Adipocyte (in vitro differentiated cells): ENCODE measurements around the gene TSHB.

Source experiments
- DNase-seq: peaks from one replicate; pipeline ENCODE4 v3.0.0-alpha.2; 2015; ENCODE audit warnings: low read depth
- H3K27me3 ChIP-seq: replicated peaks from 2 replicates; pipeline ENCODE4 v1.7.0; 2013; ENCODE audit warnings: mild to moderate bottlenecking, low read length, moderate library complexity; ENCODE audit not compliant: control insufficient read depth, insufficient read depth
- H3K36me3 ChIP-seq: 2 replicates; pipeline ENCODE4 v1.7.0; 2013; ENCODE audit warnings: low read length, mild to moderate bottlenecking, moderate library complexity; ENCODE audit not compliant: control insufficient read depth, insufficient read depth, severe bottlenecking
- H3K4me1 ChIP-seq: 2 replicates; pipeline ENCODE4 v1.7.0; 2013; ENCODE audit warnings: mild to moderate bottlenecking, low read length, moderate library complexity; ENCODE audit not compliant: control insufficient read depth, insufficient read depth
- H3K4me3 ChIP-seq: 2 replicates; pipeline ENCODE4 v1.7.0; 2013; ENCODE audit warnings: mild to moderate bottlenecking, low read length, moderate library complexity
- H3K9ac ChIP-seq: 2 replicates; pipeline ENCODE4 v1.7.0; 2013; ENCODE audit warnings: mild to moderate bottlenecking, low read length, moderate library complexity
- H3K9me3 ChIP-seq: 2 replicates; pipeline ENCODE4 v1.7.0; 2013; ENCODE audit warnings: mild to moderate bottlenecking, low read length, moderate library complexity; ENCODE audit not compliant: control insufficient read depth

The TSHB gene

DNA sequence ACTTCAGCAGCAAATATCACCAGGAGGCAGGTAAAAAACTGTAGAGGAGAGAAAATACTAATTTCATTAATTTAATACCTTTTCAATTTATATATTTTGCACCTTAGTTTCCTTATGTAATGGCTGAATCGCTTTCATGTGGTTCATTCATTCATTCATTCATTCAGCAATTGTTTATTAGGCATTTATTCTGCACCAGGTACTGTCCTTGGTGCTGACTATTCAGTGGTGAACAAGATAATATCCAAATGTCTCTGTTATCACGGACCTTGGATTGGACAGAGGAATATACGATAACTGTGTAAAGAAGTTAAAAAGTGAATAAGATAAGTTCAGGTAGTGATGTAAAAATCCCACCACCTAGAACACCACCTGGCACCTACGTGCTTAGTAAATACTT, 30.9 kb downstream of the TSHB start:
- Histone ChIP-seq H3K4me3 (no peak overlapping the region), H3K4me1 (peaks cover 15% of the 10 kb centered on the region)
- no peak for DNase-seq

DNA sequence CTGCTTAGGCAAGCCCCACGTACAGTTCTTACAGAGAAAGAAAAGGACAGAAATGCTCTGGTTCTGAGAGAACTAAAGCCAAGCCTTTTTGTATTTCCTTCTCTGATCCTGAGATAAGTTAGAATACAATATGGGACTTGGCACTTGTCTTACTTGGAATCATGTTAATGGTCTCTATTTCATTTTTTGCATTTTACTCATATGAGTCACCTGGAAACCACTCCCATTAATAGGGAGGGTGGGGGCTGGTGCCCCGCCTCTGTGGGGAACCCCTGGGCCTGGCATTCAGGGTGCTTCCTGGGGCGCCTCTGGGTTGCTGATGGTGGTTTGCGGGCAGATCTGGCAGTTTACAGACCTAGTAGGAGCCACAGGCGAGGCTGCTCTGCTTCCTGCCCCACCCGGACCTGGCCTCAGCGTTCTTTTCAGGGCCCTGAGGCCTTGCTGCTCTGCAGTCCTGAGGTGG, 32.9 kb downstream of the TSHB start:
- Histone ChIP-seq H3K36me3 (peaks cover 7% of the 10 kb centered on the region), H3K27me3 (no peaks in the 10 kb centered on the region), H3K4me1 (peaks cover 24% of the 10 kb centered on the region), H3K4me3 (no peak overlapping the region), H3K9me3 (no peaks in the 10 kb centered on the region), H3K9ac (no peak overlapping the region)
- DNase-seq = no peak

More for the DNA sequence above, 30.9 kb downstream of the TSHB start:
- H3K9ac ChIP-seq = no peak overlapping the region
- H3K36me3 ChIP-seq = peaks cover 7% of the 10 kb centered on the region
- H3K27me3 ChIP-seq = no peaks in the 10 kb centered on the region
- H3K9me3 ChIP-seq = no peaks in the 10 kb centered on the region

DNA sequence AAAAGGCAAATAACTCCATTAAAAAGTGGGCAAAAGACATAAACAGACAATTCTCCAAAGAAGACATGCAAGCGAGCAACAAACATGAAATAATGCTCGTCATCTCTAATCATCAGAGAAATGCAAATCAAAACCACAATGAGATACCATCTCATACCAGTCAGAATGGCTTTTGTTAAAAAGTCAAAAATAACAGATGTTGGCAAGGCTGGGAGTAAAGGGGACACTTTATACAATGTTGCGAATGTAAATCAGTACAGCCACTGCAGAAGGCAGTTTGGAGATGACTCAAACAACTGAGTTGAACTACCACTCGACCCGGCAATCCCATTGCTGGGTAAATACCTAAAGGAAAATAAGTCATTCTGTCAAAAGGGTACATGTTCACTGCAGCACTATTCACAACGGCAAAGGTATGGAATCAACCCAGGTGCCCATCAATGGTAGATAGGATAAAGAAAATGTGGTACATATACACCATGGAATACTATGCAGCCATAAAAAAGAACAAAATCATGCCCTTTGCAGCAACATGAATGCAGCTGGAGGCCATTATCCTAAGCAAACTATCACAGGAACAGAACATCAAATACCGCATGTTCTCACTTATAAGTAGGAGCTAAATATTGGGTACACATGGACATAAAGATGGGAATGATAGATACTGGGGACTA, 33.7 kb downstream of the TSHB start:
- no peak overlapping the region for H3K9ac ChIP-seq

DNA sequence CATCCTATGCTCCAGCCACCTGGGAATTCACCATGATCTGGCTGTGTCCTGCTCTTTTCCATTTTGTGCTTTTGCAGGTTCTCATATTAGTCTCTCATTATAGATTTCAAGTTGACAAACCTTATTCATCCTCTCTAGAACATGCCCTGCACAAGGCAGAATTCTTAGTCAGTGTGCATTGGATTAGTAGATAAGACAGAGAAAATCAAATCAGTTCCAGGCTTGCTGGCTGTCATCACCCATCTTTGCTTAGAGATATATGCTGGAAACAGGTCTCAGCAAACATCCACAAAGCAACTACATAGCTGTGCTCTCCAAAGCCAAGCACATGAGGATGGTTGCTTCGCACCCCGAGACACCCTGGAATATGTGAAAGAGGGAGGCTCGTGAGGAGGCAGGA, 34.8 kb downstream of the TSHB start:
- H3K4me3 ChIP-seq = no peak overlapping the region
- H3K36me3 ChIP-seq = no peaks in the 10 kb centered on the region
- H3K9ac ChIP-seq = no peak overlapping the region
- H3K9me3 ChIP-seq = no peaks in the 10 kb centered on the region
- no peaks in the 10 kb centered on the region for H3K27me3 ChIP-seq
- no peak for DNase-seq
- peaks cover 31% of the 10 kb centered on the region for H3K4me1 ChIP-seq

More for the DNA sequence above, 33.7 kb downstream of the TSHB start:
- H3K27me3 ChIP-seq = no peaks in the 10 kb centered on the region
- H3K9me3 ChIP-seq = no peaks in the 10 kb centered on the region
- no peak overlapping the region for H3K4me3 ChIP-seq
- H3K36me3 ChIP-seq = peaks cover 4% of the 10 kb centered on the region
- DNase-seq = no peak
- peaks cover 31% of the 10 kb centered on the region for H3K4me1 ChIP-seq

DNA sequence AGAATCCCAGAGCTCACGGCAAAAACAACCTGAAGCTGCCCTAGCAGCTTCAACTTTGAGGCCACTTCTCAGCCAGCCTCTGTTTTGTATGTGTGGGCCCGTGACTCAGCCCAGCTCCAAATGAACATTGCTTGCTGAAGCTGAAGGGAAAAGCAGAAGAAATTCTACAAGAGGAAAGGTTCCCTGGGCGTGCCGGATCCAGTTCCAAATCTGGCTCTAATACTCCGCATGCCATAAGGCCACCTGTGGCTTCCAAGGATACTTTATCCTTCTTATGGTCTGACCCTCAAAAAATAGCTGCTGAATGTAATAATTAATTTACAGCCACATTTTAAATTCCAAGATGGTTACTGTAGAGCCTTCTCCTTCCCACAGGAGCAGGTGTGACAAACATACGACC, 35.4 kb downstream of the TSHB start:
- DNase-seq = no peak

DNA sequence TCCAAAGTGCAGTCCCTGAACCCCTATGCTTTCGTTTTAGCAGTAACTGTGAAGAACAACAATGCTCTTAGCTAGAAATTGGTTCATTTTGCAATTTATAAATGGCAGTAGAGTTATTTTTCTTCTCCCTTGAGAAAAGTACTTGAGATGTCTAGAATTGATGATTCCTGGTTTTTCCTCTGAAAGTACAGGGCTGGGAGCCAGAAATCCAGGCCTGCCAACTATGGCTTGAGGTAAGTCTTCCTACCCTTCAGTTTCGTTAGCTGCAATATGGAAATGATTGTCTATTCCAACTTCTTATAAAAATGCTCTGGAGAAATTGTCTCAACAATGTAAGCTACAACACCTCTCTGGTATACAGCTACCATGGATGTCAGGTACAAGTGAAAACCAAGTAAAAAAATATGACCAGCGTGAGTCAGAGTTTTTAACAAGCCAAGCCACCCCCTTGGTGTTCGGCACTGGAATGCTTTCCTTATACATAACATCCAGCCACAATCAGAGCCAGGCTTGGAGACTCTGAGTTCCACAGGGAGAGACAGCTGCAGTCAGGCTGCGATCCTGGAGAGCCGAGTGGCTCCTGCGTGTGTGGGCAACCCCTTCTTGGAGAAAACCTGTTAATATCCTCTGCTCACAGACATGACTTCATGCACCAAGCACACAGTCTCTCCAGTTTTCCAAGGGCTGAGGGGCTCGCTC, 37.7 kb downstream of the TSHB start:
- no peaks in the 10 kb centered on the region for H3K36me3 ChIP-seq
- H3K9me3 ChIP-seq = no peaks in the 10 kb centered on the region
- H3K9ac ChIP-seq = peak overlapping the region; percentile 62
- H3K4me1 ChIP-seq = peaks cover 30% of the 10 kb centered on the region
- DNase-seq = peak; percentile 64
- H3K4me3 ChIP-seq = peak overlapping the region; percentile 69
- H3K27me3 ChIP-seq = no peaks in the 10 kb centered on the region

More for the DNA sequence above, 35.4 kb downstream of the TSHB start:
- no peaks in the 10 kb centered on the region for H3K9me3 ChIP-seq
- no peak overlapping the region for H3K9ac ChIP-seq
- H3K4me1 ChIP-seq = peaks cover 32% of the 10 kb centered on the region
- no peak overlapping the region for H3K4me3 ChIP-seq
- H3K36me3 ChIP-seq = no peaks in the 10 kb centered on the region
- H3K27me3 ChIP-seq = no peaks in the 10 kb centered on the region

DNA sequence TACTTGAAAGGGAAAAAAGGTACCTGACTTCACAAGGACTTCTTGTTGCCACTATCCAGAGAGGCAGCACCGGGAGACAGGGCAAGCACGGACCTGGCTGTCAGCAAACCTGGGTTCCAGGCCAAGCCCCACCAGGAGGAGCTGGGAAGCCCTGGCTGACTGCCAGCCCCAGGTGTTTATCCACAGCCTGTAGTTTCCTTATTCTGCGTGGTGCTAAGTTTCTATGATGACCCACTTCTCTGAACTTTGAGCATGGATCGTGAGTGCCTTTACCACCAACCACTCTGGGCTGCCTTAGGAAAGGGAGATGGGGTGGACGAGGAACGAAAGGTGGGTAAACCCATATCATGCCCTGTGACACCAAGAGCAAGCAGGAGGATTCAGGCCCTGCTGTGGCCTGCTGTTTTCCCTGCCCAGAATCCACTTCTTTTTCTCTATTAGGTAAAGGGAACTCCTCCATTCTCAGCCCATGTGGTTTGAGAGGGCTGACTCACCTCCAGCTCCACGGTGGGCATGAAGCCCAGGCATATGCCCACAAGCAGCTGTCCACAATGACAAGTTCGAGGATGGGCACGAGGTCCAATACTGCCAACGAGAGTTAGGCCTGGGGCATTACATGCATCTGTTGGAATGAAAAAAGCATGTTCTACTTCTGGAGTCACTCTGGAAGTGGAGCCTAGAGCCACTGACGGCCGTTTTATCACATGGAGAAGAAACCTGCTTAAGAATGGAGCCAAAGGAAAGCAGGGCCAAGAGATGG, 39.4 kb downstream of the TSHB start:
- no peak overlapping the region for H3K4me3 ChIP-seq
- DNase-seq = peak; percentile 55
- H3K4me1 ChIP-seq = peaks cover 24% of the 10 kb centered on the region
- H3K36me3 ChIP-seq = no peaks in the 10 kb centered on the region
- H3K27me3 ChIP-seq = no peaks in the 10 kb centered on the region
- H3K9ac ChIP-seq = no peak overlapping the region
- H3K9me3 ChIP-seq = no peaks in the 10 kb centered on the region

DNA sequence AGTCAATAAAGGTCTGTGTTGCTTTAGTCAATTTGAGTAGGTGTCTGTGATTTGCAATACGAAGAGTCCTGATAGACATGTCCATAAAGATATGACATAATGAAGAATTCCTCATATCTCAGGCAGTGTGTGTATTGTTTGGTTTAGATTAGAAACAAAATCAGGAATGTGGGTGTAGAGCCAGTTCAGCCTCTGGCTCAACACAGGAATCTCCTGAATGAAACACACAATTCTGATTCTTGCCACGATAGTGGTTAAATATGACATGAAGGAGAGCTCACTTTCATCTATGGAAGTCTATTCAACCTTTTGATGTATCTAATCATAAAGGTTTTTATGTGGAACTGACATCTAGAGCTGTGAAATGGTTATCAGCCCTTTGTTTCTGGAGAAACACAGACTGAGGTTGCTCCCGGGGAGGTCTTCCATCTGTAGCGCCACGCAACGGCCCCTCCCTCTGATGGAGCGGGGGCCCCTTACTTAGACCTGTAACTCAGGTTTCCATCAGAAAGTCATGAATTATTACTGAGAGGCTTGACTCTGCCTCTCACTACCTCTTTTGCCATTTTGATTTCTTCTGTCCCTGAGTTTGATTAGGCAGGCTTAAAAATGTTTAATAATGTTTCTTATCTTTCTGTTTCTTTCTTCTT, 40.2 kb downstream of the TSHB start:
- Histone ChIP-seq H3K9ac (no peak overlapping the region), H3K36me3 (no peaks in the 10 kb centered on the region), H3K9me3 (no peaks in the 10 kb centered on the region), H3K4me3 (no peak overlapping the region), H3K4me1 (peaks cover 25% of the 10 kb centered on the region), H3K27me3 (no peaks in the 10 kb centered on the region)
- DNase-seq = peak; percentile 58

DNA sequence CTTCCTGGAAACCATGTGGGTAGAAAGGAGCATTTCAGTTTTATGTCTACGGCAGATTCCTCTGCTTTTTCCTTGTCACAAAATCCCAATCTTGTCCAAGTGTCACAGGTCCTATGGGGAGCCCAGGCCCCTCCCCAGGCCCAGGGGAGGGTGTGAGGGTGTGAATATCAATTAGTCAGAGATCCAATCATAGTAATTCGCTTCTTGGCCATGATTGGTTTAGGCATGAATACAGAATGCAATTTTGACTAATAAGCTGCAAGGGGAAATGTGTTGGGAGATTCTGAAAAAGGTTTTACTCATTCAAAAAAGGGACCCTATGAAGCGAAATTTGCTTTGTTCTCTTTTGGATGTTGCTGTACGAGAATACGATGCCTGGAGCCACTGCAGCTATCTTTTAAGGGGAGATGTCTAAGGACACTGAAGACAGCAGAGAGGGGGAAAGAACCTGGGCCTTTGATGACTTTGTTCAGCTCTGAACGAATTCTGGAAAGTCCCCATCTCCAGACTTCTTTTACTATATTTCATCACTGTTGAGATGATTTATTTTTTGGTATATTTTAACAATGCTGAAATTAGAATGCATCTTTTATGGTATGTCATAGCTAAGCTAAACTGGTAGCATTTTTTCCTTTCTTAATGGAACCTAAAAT, 41.5 kb downstream of the TSHB start:
- DNase-seq = no peak
- Histone ChIP-seq H3K4me1 (peaks cover 33% of the 10 kb centered on the region), H3K27me3 (no peaks in the 10 kb centered on the region), H3K36me3 (no peaks in the 10 kb centered on the region), H3K9me3 (no peaks in the 10 kb centered on the region), H3K4me3 (no peak overlapping the region), H3K9ac (no peak overlapping the region)

DNA sequence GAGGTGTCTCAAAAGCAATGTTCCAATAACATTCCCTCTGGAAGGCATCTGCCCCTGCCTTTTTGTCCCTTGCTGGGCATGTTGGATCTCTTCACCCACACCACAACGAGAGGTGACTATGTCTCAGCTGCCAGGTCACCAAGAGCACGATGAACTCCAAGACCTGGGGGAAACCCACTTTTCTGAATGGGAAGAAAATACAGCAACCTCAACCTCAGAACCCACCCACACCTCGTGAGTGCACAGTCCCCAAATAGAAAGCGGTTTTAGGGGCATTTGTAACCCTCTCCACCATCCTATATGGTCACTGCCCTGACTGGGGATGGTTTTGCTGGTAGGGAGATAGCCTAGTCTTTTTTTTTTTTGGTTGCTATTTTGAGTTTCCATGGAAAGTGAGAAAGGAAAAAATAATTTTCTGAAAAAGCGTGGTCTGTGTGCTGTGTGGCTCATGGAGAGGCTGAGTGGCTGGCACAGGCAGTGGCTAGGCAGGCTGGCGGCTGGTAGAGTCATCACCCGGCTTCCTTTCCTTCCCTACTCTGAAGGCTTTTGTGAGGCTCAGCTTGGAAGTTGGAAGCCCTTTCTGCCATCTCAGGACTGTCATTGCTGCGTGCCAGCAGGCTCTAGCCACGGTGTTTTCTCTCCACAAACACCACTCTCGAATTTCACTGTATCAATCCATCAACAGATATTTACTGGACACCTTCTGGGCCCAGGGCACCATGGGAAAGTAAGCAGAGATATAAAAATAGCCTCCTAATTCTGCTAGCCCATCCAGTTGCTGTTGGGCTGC, 43.9 kb downstream of the TSHB start:
- Histone ChIP-seq H3K27me3 (no peaks in the 10 kb centered on the region), H3K36me3 (no peaks in the 10 kb centered on the region), H3K4me1 (peaks cover 21% of the 10 kb centered on the region), H3K9me3 (no peaks in the 10 kb centered on the region), H3K4me3 (no peak overlapping the region), H3K9ac (no peak overlapping the region)
- no peak for DNase-seq
